WTC11 (cell line): ENCODE results near the gene ATF4.

Experiments
- CREB1 ChIP-seq: sonication (generic); formaldehyde crosslinking; IDR thresholded peaks from 2 replicates; pipeline ENCODE4 v1.8.0; 2023; ENCODE audit warnings: mild to moderate bottlenecking, missing genetic modification reagents
- CREM ChIP-seq: sonication (generic); formaldehyde crosslinking; IDR thresholded peaks from 2 replicates; pipeline ENCODE4 v1.8.1; 2022; ENCODE audit warnings: mild to moderate bottlenecking, missing genetic modification reagents, moderate library complexity
- E2F4 ChIP-seq: sonication (generic); formaldehyde crosslinking; IDR thresholded peaks from 2 replicates; pipeline ENCODE4 v1.8.1; 2022; ENCODE audit warnings: low read depth, mild to moderate bottlenecking, moderate library complexity, missing genetic modification reagents, borderline replicate concordance
- MAX ChIP-seq: sonication (generic); formaldehyde crosslinking; IDR thresholded peaks from 2 replicates; pipeline ENCODE4 v1.8.0; 2022; ENCODE audit warnings: mild to moderate bottlenecking, missing genetic modification reagents
- NR3C1 ChIP-seq: sonication (generic); formaldehyde crosslinking; conservative IDR thresholded peaks from 2 replicates; pipeline ENCODE4 v1.8.1; 2023; ENCODE audit warnings: low read depth, mild to moderate bottlenecking, missing genetic modification reagents
- SP1 ChIP-seq: sonication (generic); formaldehyde crosslinking; conservative IDR thresholded peaks from 2 replicates; pipeline ENCODE4 v1.8.1; 2022; ENCODE audit warnings: missing genetic modification reagents
- TEAD4 ChIP-seq: sonication (generic); formaldehyde crosslinking; IDR thresholded peaks from 2 replicates; pipeline ENCODE4 v1.8.0; 2022; ENCODE audit warnings: mild to moderate bottlenecking, missing genetic modification reagents
- ZBTB21 ChIP-seq: sonication (generic); formaldehyde crosslinking; IDR thresholded peaks from 2 replicates; pipeline ENCODE4 v1.8.1; 2023; ENCODE audit warnings: mild to moderate bottlenecking, missing genetic modification reagents, borderline replicate concordance
- TF ChIP-seq, protein P1 (sequence below): fragments of 200-600 bp; IDR thresholded peaks from 2 replicates; pipeline ENCODE4 v1.8.0; 2022; ENCODE audit warnings: antibody characterized with exemption
- TF ChIP-seq, protein P2 (sequence below): sonication (generic); formaldehyde crosslinking; conservative IDR thresholded peaks from 2 replicates; pipeline ENCODE4 v1.8.1; 2022; ENCODE audit warnings: mild to moderate bottlenecking, missing genetic modification reagents
- TF ChIP-seq, protein P3 (sequence below): fragments of 250-450 bp; sonication (Bioruptor Pico); IDR thresholded peaks from 2 replicates; pipeline ENCODE4 v1.9.0; 2021; ENCODE audit warnings: mild to moderate bottlenecking, borderline replicate concordance

- TF ChIP-seq, protein P1, sequence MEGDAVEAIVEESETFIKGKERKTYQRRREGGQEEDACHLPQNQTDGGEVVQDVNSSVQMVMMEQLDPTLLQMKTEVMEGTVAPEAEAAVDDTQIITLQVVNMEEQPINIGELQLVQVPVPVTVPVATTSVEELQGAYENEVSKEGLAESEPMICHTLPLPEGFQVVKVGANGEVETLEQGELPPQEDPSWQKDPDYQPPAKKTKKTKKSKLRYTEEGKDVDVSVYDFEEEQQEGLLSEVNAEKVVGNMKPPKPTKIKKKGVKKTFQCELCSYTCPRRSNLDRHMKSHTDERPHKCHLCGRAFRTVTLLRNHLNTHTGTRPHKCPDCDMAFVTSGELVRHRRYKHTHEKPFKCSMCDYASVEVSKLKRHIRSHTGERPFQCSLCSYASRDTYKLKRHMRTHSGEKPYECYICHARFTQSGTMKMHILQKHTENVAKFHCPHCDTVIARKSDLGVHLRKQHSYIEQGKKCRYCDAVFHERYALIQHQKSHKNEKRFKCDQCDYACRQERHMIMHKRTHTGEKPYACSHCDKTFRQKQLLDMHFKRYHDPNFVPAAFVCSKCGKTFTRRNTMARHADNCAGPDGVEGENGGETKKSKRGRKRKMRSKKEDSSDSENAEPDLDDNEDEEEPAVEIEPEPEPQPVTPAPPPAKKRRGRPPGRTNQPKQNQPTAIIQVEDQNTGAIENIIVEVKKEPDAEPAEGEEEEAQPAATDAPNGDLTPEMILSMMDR, result no peak
- TF ChIP-seq CREB1 (CRISPR knock-in tag) (no peak), MAX (CRISPR knock-in tag) (no peak), TEAD4 (CRISPR knock-in tag) (no peak), ZBTB21 (CRISPR knock-in tag) (no peak), CREM (CRISPR knock-in tag) (no peak), SP1 (CRISPR knock-in tag) (no peak), E2F4 (CRISPR knock-in tag) (no peak), NR3C1 (no peak)
- TF ChIP-seq, protein P2, sequence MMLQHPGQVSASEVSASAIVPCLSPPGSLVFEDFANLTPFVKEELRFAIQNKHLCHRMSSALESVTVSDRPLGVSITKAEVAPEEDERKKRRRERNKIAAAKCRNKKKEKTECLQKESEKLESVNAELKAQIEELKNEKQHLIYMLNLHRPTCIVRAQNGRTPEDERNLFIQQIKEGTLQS, result no peak
- TF ChIP-seq, protein P3, sequence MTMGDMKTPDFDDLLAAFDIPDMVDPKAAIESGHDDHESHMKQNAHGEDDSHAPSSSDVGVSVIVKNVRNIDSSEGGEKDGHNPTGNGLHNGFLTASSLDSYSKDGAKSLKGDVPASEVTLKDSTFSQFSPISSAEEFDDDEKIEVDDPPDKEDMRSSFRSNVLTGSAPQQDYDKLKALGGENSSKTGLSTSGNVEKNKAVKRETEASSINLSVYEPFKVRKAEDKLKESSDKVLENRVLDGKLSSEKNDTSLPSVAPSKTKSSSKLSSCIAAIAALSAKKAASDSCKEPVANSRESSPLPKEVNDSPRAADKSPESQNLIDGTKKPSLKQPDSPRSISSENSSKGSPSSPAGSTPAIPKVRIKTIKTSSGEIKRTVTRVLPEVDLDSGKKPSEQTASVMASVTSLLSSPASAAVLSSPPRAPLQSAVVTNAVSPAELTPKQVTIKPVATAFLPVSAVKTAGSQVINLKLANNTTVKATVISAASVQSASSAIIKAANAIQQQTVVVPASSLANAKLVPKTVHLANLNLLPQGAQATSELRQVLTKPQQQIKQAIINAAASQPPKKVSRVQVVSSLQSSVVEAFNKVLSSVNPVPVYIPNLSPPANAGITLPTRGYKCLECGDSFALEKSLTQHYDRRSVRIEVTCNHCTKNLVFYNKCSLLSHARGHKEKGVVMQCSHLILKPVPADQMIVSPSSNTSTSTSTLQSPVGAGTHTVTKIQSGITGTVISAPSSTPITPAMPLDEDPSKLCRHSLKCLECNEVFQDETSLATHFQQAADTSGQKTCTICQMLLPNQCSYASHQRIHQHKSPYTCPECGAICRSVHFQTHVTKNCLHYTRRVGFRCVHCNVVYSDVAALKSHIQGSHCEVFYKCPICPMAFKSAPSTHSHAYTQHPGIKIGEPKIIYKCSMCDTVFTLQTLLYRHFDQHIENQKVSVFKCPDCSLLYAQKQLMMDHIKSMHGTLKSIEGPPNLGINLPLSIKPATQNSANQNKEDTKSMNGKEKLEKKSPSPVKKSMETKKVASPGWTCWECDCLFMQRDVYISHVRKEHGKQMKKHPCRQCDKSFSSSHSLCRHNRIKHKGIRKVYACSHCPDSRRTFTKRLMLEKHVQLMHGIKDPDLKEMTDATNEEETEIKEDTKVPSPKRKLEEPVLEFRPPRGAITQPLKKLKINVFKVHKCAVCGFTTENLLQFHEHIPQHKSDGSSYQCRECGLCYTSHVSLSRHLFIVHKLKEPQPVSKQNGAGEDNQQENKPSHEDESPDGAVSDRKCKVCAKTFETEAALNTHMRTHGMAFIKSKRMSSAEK, result no peak
Measured at GRCh38 chr22:39504071-39504470, 16.3 kb upstream of the ATF4 start.
